Measurements from ENCODE around the gene USP32.

DNA sequence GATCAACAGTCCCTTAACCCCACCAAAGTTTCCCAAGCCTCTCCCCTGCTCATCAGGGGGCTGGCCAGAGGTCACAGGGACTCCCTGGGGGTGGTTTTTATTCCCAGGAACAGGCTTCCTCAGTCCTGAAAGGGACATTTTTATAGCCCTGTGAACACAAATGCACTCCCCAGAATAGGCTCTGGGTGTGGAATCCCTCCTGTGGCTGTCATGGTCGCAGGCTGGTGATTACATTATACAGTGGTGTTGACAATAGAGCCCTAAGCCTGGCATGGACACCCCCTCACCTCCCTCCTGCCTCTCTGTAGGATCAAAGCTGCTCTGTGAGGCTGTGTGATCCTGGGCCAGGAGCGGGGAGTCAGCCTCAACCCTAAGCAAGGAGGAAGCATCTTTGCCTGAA lies 243.6 kb downstream of the USP32 start:
- no peak for TF ChIP-seq SUZ12 (IDR thresholded peaks at IDR 0.05; ENCODE audit: extremely low read depth, insufficient read depth, insufficient read length)
- no peak for TF ChIP-seq YY1 (IDR thresholded peaks at IDR 0.05; ENCODE audit: insufficient read depth, insufficient read length)
- TF ChIP-seq ZNF274 (IDR thresholded peaks at IDR 0.05; ENCODE audit: low read depth, low read length): no peak
